HG03280 (cell line): ENCODE results near the gene MPV17L2.
A peak's percentile ranks its signal among the peaks of the same experiment; 100 is the strongest.

ENCODE experiments used
- ATAC-seq: cut with Tn5 transposase; IDR thresholded peaks from one replicate; pipeline ENCODE4 v1.9.1; 2021; ENCODE audit warnings: mild to moderate bottlenecking, moderate library complexity; ENCODE audit not compliant: unreplicated experiment

MPV17L2 gene

GRCh38 chr19:18160493-18160970 is 32.5 kb upstream of the MPV17L2 start:
- ATAC-seq = no peak

GRCh38 chr19:18160971-18161635 is 31.9 kb upstream of the MPV17L2 start:
- ATAC-seq = peak; percentile 73

- ATAC-seq = peak; percentile 9
Observed at GRCh38 chr19:18161636-18162002, 31.4 kb upstream of the MPV17L2 start.

GRCh38 chr19:18164072-18164471 is 28.9 kb upstream of the MPV17L2 start:
- no peak for ATAC-seq

- no peak for ATAC-seq
Observed at GRCh38 chr19:18165794-18166544, 27.0 kb upstream of the MPV17L2 start.

- no peak for ATAC-seq
Observed at GRCh38 chr19:18167011-18167410, 26.0 kb upstream of the MPV17L2 start.

- no peak for ATAC-seq
Observed at GRCh38 chr19:18167975-18168645, 24.9 kb upstream of the MPV17L2 start.

GRCh38 chr19:18168673-18169381 is 24.2 kb upstream of the MPV17L2 start:
- no peak for ATAC-seq

- ATAC-seq = no peak
Observed at GRCh38 chr19:18170714-18171255, 22.2 kb upstream of the MPV17L2 start.

- ATAC-seq = no peak
Observed at GRCh38 chr19:18171605-18172327, 21.3 kb upstream of the MPV17L2 start.

- no peak for ATAC-seq
Observed at GRCh38 chr19:18172331-18173053, 20.5 kb upstream of the MPV17L2 start.

GRCh38 chr19:18173054-18173571 is 19.9 kb upstream of the MPV17L2 start:
- ATAC-seq = no peak

- peak; percentile 51 for ATAC-seq
Observed at GRCh38 chr19:18173572-18174288, 19.3 kb upstream of the MPV17L2 start, which contains the start of gene IFI30. TSS of gene IFI30 (plus strand) at chr19:18173813. CDS start at chr19:18173842, 29 bp downstream.

GRCh38 chr19:18174983-18175382 is 18.0 kb upstream of the MPV17L2 start:
- no peak for ATAC-seq

- no peak for ATAC-seq
Observed at GRCh38 chr19:18176367-18177310, 16.4 kb upstream of the MPV17L2 start.

GRCh38 chr19:18179957-18180356 is 13.1 kb upstream of the MPV17L2 start:
- no peak for ATAC-seq

- no peak for ATAC-seq
Observed at GRCh38 chr19:18183529-18183928, 9.5 kb upstream of the MPV17L2 start.
